WTC11 (cell line): ENCODE measurements around the gene MID1. TPM values are rescaled to one million over a fixed set of nuclear protein-coding genes. Genes with fewer than 3 reads are reported as not detected.

Source experiments
- ATAC-seq: fragments of 200-7000 bp; cut with Tn5 transposase; 2 replicates; pipeline ENCODE4 v1.10.0; 2021; ENCODE audit warnings: mild to moderate bottlenecking, moderate library complexity
- CTCF ChIA-PET: fragments of 300-600 bp; sonication (Branson Sonifier 250); formaldehyde crosslinking; loops from one replicate; lab custom pipeline; 2021; ENCODE audit warnings: antibody characterized with exemption; lab: Charles Lee
- POLR2A ChIA-PET: fragments of 350-600 bp; sonication (Branson Sonifier 250); formaldehyde crosslinking; loops from one replicate; lab custom pipeline; 2021; ENCODE audit warnings: antibody characterized with exemption; lab: Charles Lee
- DNase-seq: peaks from one replicate; pipeline ENCODE4 v3.0.0; 2021; ENCODE audit warnings: low spot score
- H3K27ac Mint-ChIP-seq: 2 replicates; pipeline ENCODE4 v1.8.0; 2021; ENCODE audit warnings: mixed read lengths
- H3K27me3 Mint-ChIP-seq: 2 replicates; pipeline ENCODE4 v1.8.0; 2021; ENCODE audit warnings: low read depth, mild to moderate bottlenecking, moderate library complexity, mixed read lengths
- H3K36me3 Mint-ChIP-seq: 2 replicates; pipeline ENCODE4 v1.8.0; 2021; ENCODE audit warnings: mixed read lengths
- H3K4me1 Mint-ChIP-seq: 2 replicates; pipeline ENCODE4 v1.8.0; 2022; ENCODE audit warnings: mixed read lengths
- H3K4me3 Mint-ChIP-seq: 2 replicates; pipeline ENCODE4 v1.8.0; 2021; ENCODE audit warnings: mild to moderate bottlenecking, moderate library complexity, mixed read lengths
- H3K9me3 Mint-ChIP-seq: 2 replicates; pipeline ENCODE4 v1.8.0; 2021; ENCODE audit warnings: mixed read lengths
- ATF1 ChIP-seq: sonication (generic); formaldehyde crosslinking; IDR thresholded peaks from 2 replicates; pipeline ENCODE4 v1.8.1; 2023; ENCODE audit warnings: mild to moderate bottlenecking, moderate library complexity, missing genetic modification reagents
- CREB1 ChIP-seq: sonication (generic); formaldehyde crosslinking; IDR thresholded peaks from 2 replicates; pipeline ENCODE4 v1.8.0; 2023; ENCODE audit warnings: mild to moderate bottlenecking, missing genetic modification reagents
- EMX1 ChIP-seq: fragments of 250-450 bp; sonication (Bioruptor Pico); IDR thresholded peaks from 2 replicates; pipeline ENCODE4 v1.8.0; 2021; ENCODE audit warnings: mild to moderate bottlenecking
- ESRRA ChIP-seq: sonication (generic); formaldehyde crosslinking; IDR thresholded peaks from 2 replicates; pipeline ENCODE4 v1.8.1; 2022; ENCODE audit warnings: mild to moderate bottlenecking, missing genetic modification reagents, borderline replicate concordance
- ETV6 ChIP-seq: sonication (generic); formaldehyde crosslinking; IDR thresholded peaks from 2 replicates; pipeline ENCODE4 v1.8.1; 2022; ENCODE audit warnings: mild to moderate bottlenecking, missing genetic modification reagents
- FOXP1 ChIP-seq: sonication (generic); formaldehyde crosslinking; IDR thresholded peaks from 2 replicates; pipeline ENCODE4 v1.8.0; 2022; ENCODE audit warnings: missing genetic modification reagents, mild to moderate bottlenecking, moderate library complexity, borderline replicate concordance
- GRHL2 ChIP-seq: fragments of 250-450 bp; sonication (Bioruptor Pico); IDR thresholded peaks from 2 replicates; pipeline ENCODE4 v1.8.0; 2022; ENCODE audit warnings: mild to moderate bottlenecking, moderate library complexity; ENCODE audit not compliant: insufficient replicate concordance, severe bottlenecking
- IRF2 ChIP-seq: sonication (generic); formaldehyde crosslinking; IDR thresholded peaks from 2 replicates; pipeline ENCODE4 v1.8.0; 2022; ENCODE audit warnings: low read depth, missing genetic modification reagents, borderline replicate concordance
- JAZF1 ChIP-seq: fragments of 250-450 bp; sonication (Bioruptor Pico); IDR thresholded peaks from 2 replicates; pipeline ENCODE4 v1.9.0; 2021; ENCODE audit warnings: moderate library complexity, mild to moderate bottlenecking, inconsistent platforms
- RELA ChIP-seq: sonication (generic); formaldehyde crosslinking; IDR thresholded peaks from 2 replicates; pipeline ENCODE4 v1.8.1; 2022; ENCODE audit warnings: missing genetic modification reagents, mild to moderate bottlenecking, borderline replicate concordance
- SMAD3 ChIP-seq: sonication (generic); formaldehyde crosslinking; IDR thresholded peaks from 2 replicates; pipeline ENCODE4 v1.8.0; 2022; ENCODE audit warnings: missing genetic modification reagents, mild to moderate bottlenecking, borderline replicate concordance
- ZBTB21 ChIP-seq: sonication (generic); formaldehyde crosslinking; IDR thresholded peaks from 2 replicates; pipeline ENCODE4 v1.8.1; 2023; ENCODE audit warnings: mild to moderate bottlenecking, missing genetic modification reagents, borderline replicate concordance
- ZNF263 ChIP-seq: sonication (generic); formaldehyde crosslinking; IDR thresholded peaks from 2 replicates; pipeline ENCODE4 v1.8.1; 2022; ENCODE audit warnings: low read depth, mild to moderate bottlenecking, moderate library complexity, missing genetic modification reagents
- ZNF317 ChIP-seq: sonication (generic); formaldehyde crosslinking; IDR thresholded peaks from 2 replicates; pipeline ENCODE4 v1.8.1; 2023; ENCODE audit warnings: low read depth, mild to moderate bottlenecking, moderate library complexity, missing genetic modification reagents, borderline replicate concordance
- total RNA-seq: library from RNA; stranded (reverse); gene quantifications from 3 replicates; pipeline ENCODE4 v1.2.3, GENCODE V29; 2021
- TF ChIP-seq, protein P1 (sequence below): sonication (generic); formaldehyde crosslinking; IDR thresholded peaks from 2 replicates; pipeline ENCODE4 v1.8.1; 2023; ENCODE audit warnings: mild to moderate bottlenecking, moderate library complexity, missing genetic modification reagents
- TF ChIP-seq, protein P2 (sequence below): sonication (generic); formaldehyde crosslinking; IDR thresholded peaks from 2 replicates; pipeline ENCODE4 v1.8.0; 2022; ENCODE audit warnings: mild to moderate bottlenecking, missing genetic modification reagents
- TF ChIP-seq, protein P3 (sequence below): sonication (generic); formaldehyde crosslinking; IDR thresholded peaks from 2 replicates; pipeline ENCODE4 v1.8.0; 2023; ENCODE audit warnings: missing genetic modification reagents, mild to moderate bottlenecking, borderline replicate concordance
- TF ChIP-seq, protein P4 (sequence below): sonication (generic); formaldehyde crosslinking; IDR thresholded peaks from 2 replicates; pipeline ENCODE4 v1.8.0; 2023; ENCODE audit warnings: mild to moderate bottlenecking, missing genetic modification reagents
- TF ChIP-seq, protein P5 (sequence below): sonication (generic); formaldehyde crosslinking; IDR thresholded peaks from 2 replicates; pipeline ENCODE4 v1.8.0; 2022; ENCODE audit warnings: mild to moderate bottlenecking, missing genetic modification reagents
- TF ChIP-seq, protein P6 (sequence below): sonication (generic); formaldehyde crosslinking; IDR thresholded peaks from 2 replicates; pipeline ENCODE4 v1.8.1; 2022; ENCODE audit warnings: low read depth, mild to moderate bottlenecking, moderate library complexity, missing genetic modification reagents, borderline replicate concordance
- TF ChIP-seq, protein P7 (sequence below): fragments of 250-450 bp; sonication (Bioruptor Pico); IDR thresholded peaks from 2 replicates; pipeline ENCODE4 v1.8.0; 2021; ENCODE audit warnings: mild to moderate bottlenecking

Gene MID1
- total RNA-seq, 1 experiment from 2014 or later = 52.2 TPM

DNA sequence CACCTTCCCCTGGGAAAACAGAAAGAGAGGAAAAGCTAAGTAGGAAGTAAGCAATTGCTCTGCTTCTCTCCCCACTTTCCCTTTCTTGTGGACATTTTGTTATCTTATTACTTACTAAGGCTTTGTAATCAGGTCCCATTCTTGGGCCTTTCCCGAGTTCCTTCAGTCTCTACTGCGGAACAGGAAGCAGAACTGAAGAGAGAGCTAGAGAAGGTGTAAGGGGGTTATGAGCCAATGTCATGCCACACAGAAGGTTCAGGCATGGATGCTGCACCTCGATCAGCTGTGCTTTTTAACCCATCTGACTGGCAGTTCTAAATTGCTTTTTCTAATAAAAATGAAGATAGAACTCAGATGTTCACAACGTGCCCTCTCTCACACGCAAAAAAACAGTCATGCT lies 83.6 kb downstream of the MID1 start:
- H3K4me1 Mint-ChIP-seq = peaks cover 49% of the 10 kb centered on the region
- peak overlapping the region; percentile 36 for H3K27ac Mint-ChIP-seq
- H3K4me3 Mint-ChIP-seq = no peak overlapping the region
- ChIA-PET CTCF (interaction anchor here (1.2 kb wide), 1 partner anchor 62 kb away, joined by 3 read pairs; no protein-coding TSS in a partner anchor), POLR2A (no interaction called here)
- H3K36me3 Mint-ChIP-seq = no peaks in the 10 kb centered on the region
- no peaks in the 10 kb centered on the region for H3K27me3 Mint-ChIP-seq
- no peak for ATAC-seq
- no peak for DNase-seq
- H3K9me3 Mint-ChIP-seq = no peaks in the 10 kb centered on the region
- TF ChIP-seq ZNF317 = no peak
- TF ChIP-seq ZBTB21 = no peak
- no peak for TF ChIP-seq RELA (CRISPR knock-in tag)
- TF ChIP-seq ETV6 (CRISPR knock-in tag) = no peak
- TF ChIP-seq ESRRA (CRISPR knock-in tag) = no peak
- no peak for TF ChIP-seq IRF2 (CRISPR knock-in tag)
- TF ChIP-seq, protein P1, sequence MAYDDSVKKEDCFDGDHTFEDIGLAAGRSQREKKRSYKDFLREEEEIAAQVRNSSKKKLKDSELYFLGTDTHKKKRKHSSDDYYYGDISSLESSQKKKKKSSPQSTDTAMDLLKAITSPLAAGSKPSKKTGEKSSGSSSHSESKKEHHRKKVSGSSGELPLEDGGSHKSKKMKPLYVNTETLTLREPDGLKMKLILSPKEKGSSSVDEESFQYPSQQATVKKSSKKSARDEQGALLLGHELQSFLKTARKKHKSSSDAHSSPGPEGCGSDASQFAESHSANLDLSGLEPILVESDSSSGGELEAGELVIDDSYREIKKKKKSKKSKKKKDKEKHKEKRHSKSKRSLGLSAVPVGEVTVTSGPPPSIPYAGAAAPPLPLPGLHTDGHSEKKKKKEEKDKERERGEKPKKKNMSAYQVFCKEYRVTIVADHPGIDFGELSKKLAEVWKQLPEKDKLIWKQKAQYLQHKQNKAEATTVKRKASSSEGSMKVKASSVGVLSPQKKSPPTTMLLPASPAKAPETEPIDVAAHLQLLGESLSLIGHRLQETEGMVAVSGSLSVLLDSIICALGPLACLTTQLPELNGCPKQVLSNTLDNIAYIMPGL (CRISPR knock-in tag) = no peak
- TF ChIP-seq, protein P2, sequence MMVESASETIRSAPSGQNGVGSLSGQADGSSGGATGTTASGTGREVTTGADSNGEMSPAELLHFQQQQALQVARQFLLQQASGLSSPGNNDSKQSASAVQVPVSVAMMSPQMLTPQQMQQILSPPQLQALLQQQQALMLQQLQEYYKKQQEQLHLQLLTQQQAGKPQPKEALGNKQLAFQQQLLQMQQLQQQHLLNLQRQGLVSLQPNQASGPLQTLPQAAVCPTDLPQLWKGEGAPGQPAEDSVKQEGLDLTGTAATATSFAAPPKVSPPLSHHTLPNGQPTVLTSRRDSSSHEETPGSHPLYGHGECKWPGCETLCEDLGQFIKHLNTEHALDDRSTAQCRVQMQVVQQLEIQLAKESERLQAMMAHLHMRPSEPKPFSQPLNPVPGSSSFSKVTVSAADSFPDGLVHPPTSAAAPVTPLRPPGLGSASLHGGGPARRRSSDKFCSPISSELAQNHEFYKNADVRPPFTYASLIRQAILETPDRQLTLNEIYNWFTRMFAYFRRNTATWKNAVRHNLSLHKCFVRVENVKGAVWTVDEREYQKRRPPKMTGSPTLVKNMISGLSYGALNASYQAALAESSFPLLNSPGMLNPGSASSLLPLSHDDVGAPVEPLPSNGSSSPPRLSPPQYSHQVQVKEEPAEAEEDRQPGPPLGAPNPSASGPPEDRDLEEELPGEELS (CRISPR knock-in tag) = no peak
- TF ChIP-seq, protein P3, sequence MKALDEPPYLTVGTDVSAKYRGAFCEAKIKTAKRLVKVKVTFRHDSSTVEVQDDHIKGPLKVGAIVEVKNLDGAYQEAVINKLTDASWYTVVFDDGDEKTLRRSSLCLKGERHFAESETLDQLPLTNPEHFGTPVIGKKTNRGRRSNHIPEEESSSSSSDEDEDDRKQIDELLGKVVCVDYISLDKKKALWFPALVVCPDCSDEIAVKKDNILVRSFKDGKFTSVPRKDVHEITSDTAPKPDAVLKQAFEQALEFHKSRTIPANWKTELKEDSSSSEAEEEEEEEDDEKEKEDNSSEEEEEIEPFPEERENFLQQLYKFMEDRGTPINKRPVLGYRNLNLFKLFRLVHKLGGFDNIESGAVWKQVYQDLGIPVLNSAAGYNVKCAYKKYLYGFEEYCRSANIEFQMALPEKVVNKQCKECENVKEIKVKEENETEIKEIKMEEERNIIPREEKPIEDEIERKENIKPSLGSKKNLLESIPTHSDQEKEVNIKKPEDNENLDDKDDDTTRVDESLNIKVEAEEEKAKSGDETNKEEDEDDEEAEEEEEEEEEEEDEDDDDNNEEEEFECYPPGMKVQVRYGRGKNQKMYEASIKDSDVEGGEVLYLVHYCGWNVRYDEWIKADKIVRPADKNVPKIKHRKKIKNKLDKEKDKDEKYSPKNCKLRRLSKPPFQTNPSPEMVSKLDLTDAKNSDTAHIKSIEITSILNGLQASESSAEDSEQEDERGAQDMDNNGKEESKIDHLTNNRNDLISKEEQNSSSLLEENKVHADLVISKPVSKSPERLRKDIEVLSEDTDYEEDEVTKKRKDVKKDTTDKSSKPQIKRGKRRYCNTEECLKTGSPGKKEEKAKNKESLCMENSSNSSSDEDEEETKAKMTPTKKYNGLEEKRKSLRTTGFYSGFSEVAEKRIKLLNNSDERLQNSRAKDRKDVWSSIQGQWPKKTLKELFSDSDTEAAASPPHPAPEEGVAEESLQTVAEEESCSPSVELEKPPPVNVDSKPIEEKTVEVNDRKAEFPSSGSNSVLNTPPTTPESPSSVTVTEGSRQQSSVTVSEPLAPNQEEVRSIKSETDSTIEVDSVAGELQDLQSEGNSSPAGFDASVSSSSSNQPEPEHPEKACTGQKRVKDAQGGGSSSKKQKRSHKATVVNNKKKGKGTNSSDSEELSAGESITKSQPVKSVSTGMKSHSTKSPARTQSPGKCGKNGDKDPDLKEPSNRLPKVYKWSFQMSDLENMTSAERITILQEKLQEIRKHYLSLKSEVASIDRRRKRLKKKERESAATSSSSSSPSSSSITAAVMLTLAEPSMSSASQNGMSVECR (CRISPR knock-in tag) = no peak
- TF ChIP-seq ATF1 (CRISPR knock-in tag) = no peak
- TF ChIP-seq, protein P4, sequence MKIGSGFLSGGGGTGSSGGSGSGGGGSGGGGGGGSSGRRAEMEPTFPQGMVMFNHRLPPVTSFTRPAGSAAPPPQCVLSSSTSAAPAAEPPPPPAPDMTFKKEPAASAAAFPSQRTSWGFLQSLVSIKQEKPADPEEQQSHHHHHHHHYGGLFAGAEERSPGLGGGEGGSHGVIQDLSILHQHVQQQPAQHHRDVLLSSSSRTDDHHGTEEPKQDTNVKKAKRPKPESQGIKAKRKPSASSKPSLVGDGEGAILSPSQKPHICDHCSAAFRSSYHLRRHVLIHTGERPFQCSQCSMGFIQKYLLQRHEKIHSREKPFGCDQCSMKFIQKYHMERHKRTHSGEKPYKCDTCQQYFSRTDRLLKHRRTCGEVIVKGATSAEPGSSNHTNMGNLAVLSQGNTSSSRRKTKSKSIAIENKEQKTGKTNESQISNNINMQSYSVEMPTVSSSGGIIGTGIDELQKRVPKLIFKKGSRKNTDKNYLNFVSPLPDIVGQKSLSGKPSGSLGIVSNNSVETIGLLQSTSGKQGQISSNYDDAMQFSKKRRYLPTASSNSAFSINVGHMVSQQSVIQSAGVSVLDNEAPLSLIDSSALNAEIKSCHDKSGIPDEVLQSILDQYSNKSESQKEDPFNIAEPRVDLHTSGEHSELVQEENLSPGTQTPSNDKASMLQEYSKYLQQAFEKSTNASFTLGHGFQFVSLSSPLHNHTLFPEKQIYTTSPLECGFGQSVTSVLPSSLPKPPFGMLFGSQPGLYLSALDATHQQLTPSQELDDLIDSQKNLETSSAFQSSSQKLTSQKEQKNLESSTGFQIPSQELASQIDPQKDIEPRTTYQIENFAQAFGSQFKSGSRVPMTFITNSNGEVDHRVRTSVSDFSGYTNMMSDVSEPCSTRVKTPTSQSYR = no peak

DNA sequence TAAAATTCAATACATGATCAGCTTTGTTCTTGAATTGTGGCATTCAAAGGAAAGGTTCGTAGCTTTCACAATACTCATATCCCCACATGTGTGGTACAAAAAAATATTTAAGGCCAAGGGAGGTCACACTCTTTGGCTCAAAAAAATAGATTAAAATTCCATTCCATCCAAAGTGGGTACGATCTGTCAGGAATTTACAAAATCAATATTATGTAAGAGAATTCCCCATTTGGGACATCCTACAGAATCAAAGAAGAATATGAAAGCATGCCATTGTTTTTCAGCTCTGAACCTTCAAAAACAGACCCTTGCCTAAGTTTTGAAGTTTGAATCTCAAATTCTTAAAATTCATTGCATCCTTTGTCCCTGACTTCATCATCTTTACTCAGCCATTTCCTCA lies 85.8 kb downstream of the MID1 start:
- Mint-ChIP-seq H3K9me3 (no peaks in the 10 kb centered on the region), H3K4me1 (peaks cover 41% of the 10 kb centered on the region), H3K4me3 (no peak overlapping the region), H3K36me3 (no peaks in the 10 kb centered on the region), H3K27ac (peak overlapping the region; percentile 41; the same call in 1 of the 2 replicates), H3K27me3 (no peaks in the 10 kb centered on the region)
- no peak for DNase-seq
- ATAC-seq = no peak
- ChIA-PET CTCF (no interaction called here), POLR2A (no interaction called here)
- TF ChIP-seq, protein P5, sequence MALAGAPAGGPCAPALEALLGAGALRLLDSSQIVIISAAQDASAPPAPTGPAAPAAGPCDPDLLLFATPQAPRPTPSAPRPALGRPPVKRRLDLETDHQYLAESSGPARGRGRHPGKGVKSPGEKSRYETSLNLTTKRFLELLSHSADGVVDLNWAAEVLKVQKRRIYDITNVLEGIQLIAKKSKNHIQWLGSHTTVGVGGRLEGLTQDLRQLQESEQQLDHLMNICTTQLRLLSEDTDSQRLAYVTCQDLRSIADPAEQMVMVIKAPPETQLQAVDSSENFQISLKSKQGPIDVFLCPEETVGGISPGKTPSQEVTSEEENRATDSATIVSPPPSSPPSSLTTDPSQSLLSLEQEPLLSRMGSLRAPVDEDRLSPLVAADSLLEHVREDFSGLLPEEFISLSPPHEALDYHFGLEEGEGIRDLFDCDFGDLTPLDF = no peak
- no peak for TF ChIP-seq EMX1
- TF ChIP-seq, protein P6, sequence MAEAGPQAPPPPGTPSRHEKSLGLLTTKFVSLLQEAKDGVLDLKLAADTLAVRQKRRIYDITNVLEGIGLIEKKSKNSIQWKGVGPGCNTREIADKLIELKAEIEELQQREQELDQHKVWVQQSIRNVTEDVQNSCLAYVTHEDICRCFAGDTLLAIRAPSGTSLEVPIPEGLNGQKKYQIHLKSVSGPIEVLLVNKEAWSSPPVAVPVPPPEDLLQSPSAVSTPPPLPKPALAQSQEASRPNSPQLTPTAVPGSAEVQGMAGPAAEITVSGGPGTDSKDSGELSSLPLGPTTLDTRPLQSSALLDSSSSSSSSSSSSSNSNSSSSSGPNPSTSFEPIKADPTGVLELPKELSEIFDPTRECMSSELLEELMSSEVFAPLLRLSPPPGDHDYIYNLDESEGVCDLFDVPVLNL (CRISPR knock-in tag) = no peak
- TF ChIP-seq GRHL2 (CRISPR knock-in tag) = no peak
- TF ChIP-seq JAZF1 = no peak
- no peak for TF ChIP-seq FOXP1 (CRISPR knock-in tag)
- no peak for TF ChIP-seq CREB1 (CRISPR knock-in tag)
- no peak for TF ChIP-seq ZNF263 (CRISPR knock-in tag)
- TF ChIP-seq SMAD3 (CRISPR knock-in tag) = no peak
- TF ChIP-seq, protein P7, sequence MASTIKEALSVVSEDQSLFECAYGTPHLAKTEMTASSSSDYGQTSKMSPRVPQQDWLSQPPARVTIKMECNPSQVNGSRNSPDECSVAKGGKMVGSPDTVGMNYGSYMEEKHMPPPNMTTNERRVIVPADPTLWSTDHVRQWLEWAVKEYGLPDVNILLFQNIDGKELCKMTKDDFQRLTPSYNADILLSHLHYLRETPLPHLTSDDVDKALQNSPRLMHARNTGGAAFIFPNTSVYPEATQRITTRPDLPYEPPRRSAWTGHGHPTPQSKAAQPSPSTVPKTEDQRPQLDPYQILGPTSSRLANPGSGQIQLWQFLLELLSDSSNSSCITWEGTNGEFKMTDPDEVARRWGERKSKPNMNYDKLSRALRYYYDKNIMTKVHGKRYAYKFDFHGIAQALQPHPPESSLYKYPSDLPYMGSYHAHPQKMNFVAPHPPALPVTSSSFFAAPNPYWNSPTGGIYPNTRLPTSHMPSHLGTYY = no peak
- TF ChIP-seq RELA (CRISPR knock-in tag) = no peak
